CD14-positive monocyte (primary cell): ENCODE results near the gene APOH. TPM values are rescaled to one million over a fixed set of nuclear protein-coding genes. Genes with fewer than 3 reads are reported as not detected.

Experiments
- DNase-seq, 3 donors: peaks; one replicate each; pipeline ENCODE4 v3.0.0-alpha.2; 2011 to 2022
- H2AFZ ChIP-seq: 2 replicates; pipeline ENCODE4 v1.6.0; 2012; ENCODE audit warnings: mild to moderate bottlenecking, low read depth, low read length, inconsistent platforms; ENCODE audit not compliant: insufficient read depth, poor library complexity, severe bottlenecking
- H3K27ac ChIP-seq, 2 donors: 1 replicate in 1 of 2; 2 replicates in 1 of 2; pipeline ENCODE4 v1.5.1; 2012 to 2013; ENCODE audit warnings: low read length in 2 of 2, control low read depth in 1 of 2, inconsistent platforms in 1 of 2, low read depth in 1 of 2, mild to moderate bottlenecking in 1 of 2
- H3K27me3 ChIP-seq, 2 donors: one replicate each; pipeline versions ENCODE4 v1.6.0 to v1.6.1; 2011 to 2013; ENCODE audit warnings: low read length in 2 of 2; ENCODE audit not compliant: control insufficient read depth in 2 of 2, insufficient read depth in 2 of 2
- H3K36me3 ChIP-seq, 2 donors: replicated peaks in 1 of 2; 1 replicate in 1 of 2; 2 replicates in 1 of 2; pipeline versions ENCODE4 v1.5.1 to v1.6.1; 2012 to 2013; ENCODE audit warnings: low read length in 2 of 2, control low read depth in 1 of 2, inconsistent platforms in 1 of 2, mild to moderate bottlenecking in 1 of 2; ENCODE audit not compliant: insufficient read depth in 2 of 2, control insufficient read depth in 1 of 2
- H3K4me1 ChIP-seq, 2 donors: 1 replicate in 1 of 2; 2 replicates in 1 of 2; pipeline versions ENCODE4 v1.5.1 to v1.6.1; 2012 to 2013; ENCODE audit warnings: low read length in 2 of 2, control low read depth in 1 of 2, inconsistent platforms in 1 of 2, mild to moderate bottlenecking in 1 of 2, moderate library complexity in 1 of 2; ENCODE audit not compliant: insufficient read depth in 2 of 2, control insufficient read depth in 1 of 2
- H3K4me2 ChIP-seq: replicated peaks from 2 replicates; pipeline ENCODE3; 2012; ENCODE audit warnings: low read length, moderate library complexity, mild to moderate bottlenecking; ENCODE audit not compliant: poor library complexity, severe bottlenecking; ENCODE audit errors: extremely low read depth
- H3K4me3 ChIP-seq, 3 experiments: fragments of 200-600 bp in 1 of 3; sonication (generic) in 1 of 3; replicated peaks in 1 of 3; 1 replicate in 2 of 3; 2 replicates in 1 of 3; pipeline ENCODE4 v1.5.1; 2011 to 2013; ENCODE audit warnings: low read length in 3 of 3, mild to moderate bottlenecking in 3 of 3, control low read depth in 2 of 3, low read depth in 2 of 3, inconsistent platforms in 1 of 3, moderate library complexity in 1 of 3
- H3K79me2 ChIP-seq: 2 replicates; pipeline ENCODE4 v1.6.0; 2012; ENCODE audit warnings: mild to moderate bottlenecking, control low read depth, inconsistent platforms, low read length, moderate library complexity; ENCODE audit not compliant: insufficient read depth
- H3K9ac ChIP-seq: 2 replicates; pipeline ENCODE4 v1.6.0; 2017; ENCODE audit warnings: low read length, mild to moderate bottlenecking; ENCODE audit not compliant: insufficient read depth, poor library complexity, severe bottlenecking
- H3K9me3 ChIP-seq, 2 donors: replicated peaks in 1 of 2; 1 replicate in 1 of 2; 2 replicates in 1 of 2; pipeline versions ENCODE4 v1.5.1 to v1.6.1; 2012 to 2013; ENCODE audit warnings: low read length in 2 of 2, control low read depth in 1 of 2; ENCODE audit not compliant: control insufficient read depth in 1 of 2, insufficient read depth in 1 of 2
- H4K20me1 ChIP-seq: 2 replicates; pipeline ENCODE4 v1.6.0; 2012; ENCODE audit warnings: mild to moderate bottlenecking, low read length, control low read depth, moderate library complexity; ENCODE audit not compliant: insufficient read depth
- H3K27ac Mint-ChIP-seq, 7 donors: one replicate each; pipeline ENCODE4 v1.8.0; 2020; ENCODE audit warnings: mild to moderate bottlenecking in 7 of 7, mixed read lengths in 7 of 7, moderate library complexity in 6 of 7, inconsistent platforms in 2 of 7
- H3K27me3 Mint-ChIP-seq, 3 donors: one replicate each; pipeline ENCODE4 v1.8.0; 2021 to 2022; ENCODE audit warnings: low read depth in 3 of 3, mild to moderate bottlenecking in 3 of 3, mixed read lengths in 3 of 3, moderate library complexity in 3 of 3, inconsistent platforms in 1 of 3
- H3K36me3 Mint-ChIP-seq, 2 donors: one replicate each; pipeline ENCODE4 v1.8.0; 2020; ENCODE audit warnings: mixed read lengths in 2 of 2, inconsistent platforms in 1 of 2, mild to moderate bottlenecking in 1 of 2
- H3K4me1 Mint-ChIP-seq: one replicate; pipeline ENCODE4 v1.8.0; 2020; ENCODE audit warnings: mild to moderate bottlenecking, mixed read lengths
- H3K4me3 Mint-ChIP-seq, 2 donors: one replicate each; pipeline ENCODE4 v1.8.0; 2020; ENCODE audit warnings: mild to moderate bottlenecking in 2 of 2, mixed read lengths in 2 of 2, moderate library complexity in 1 of 2
- H3K9me3 Mint-ChIP-seq, 7 donors: one replicate each; pipeline ENCODE4 v1.8.0; 2020 to 2022; ENCODE audit warnings: mixed read lengths in 7 of 7, mild to moderate bottlenecking in 6 of 7, moderate library complexity in 6 of 7, inconsistent platforms in 2 of 7
- WGBS: methylation state at CpG from one replicate; pipeline ENCODE4 v1.1.5; 2013; ENCODE audit warnings: missing lambda C conversion rate; ENCODE audit not compliant: insufficient coverage; 5-methylcytosine and 5-hydroxymethylcytosine counted together
- intact Hi-C, 2 donors: fragments of 100-400 bp; cut with micrococcal nuclease; formaldehyde crosslinking; loops; one replicate each; pipeline versions ENCODE4 v1.15.0 to v1.15.1; 2023
- polyA plus RNA-seq, 3 donors: library from polyadenylated mRNA; depleted of rRNA in 1 of 3; unstranded in 2 of 3; stranded (reverse) in 1 of 3; fragments of 300-500 nt in 2 of 3; fragments of >200 nt in 1 of 3; fragmentation: Illumina TruSeq in 2 of 3; gene quantifications; 1 replicate in 2 of 3; 2 replicates in 1 of 3; pipeline ENCODE4 v1.2.3, GENCODE V29; 2012 to 2021
- TF ChIP-seq, protein P1 (sequence below): fragments of 200-600 bp; IDR thresholded peaks from one replicate; pipeline ENCODE4 v1.8.0; 2022; ENCODE audit warnings: antibody characterized with exemption, mild to moderate bottlenecking

APOH gene
- polyA plus RNA-seq, 3 donors: not detected

DNA sequence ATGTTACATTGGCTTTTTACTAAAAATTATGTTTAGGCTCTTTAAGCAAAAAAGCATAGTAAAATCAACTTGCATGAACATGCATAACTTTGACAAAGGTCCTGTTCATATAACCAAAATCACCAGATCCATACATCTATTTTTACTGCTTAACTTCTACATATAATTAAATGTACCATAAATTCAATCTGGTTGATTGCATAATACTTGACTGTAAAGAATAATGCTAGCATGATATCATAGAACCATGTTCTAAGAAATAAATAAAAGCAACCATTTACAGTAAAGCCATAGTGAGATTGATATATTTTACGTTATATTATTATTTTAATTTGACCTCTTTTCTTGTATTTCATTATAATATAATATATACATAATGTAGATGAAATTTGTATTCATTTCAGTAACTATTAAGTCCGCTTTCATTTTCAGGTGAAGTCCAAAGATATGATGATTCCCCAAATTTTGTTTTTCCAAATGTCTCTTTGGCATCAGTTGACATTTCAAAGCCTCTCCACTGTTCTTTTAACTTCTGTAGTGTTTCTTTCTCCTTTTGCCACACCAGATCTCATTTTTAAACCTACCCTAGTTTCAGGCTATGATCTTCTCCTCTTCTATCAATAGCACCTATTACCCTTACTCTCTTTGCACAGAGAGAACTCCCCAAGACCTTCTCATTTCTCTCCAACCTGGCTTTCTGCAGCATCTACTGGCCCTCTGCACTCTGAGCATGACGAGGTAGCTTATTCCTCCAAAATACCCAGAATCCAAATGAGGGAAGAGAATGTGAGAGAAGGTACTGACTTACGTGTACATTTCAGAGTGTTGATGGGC, 1.8 kb downstream of the APOH start:
- no peaks in the 10 kb centered on the region for H3K79me2 ChIP-seq
- no peaks in the 10 kb centered on the region for H3K9me3 ChIP-seq
- H3K9ac ChIP-seq: no peak overlapping the region
- Mint-ChIP-seq H3K27ac (no peak overlapping the region), H3K36me3 (no peaks in the 10 kb centered on the region), H3K9me3 (no peaks in the 10 kb centered on the region), H3K4me1 (peaks cover 6% of the 10 kb centered on the region), H3K27me3 (peaks cover 9 to 18% (median 11%) of the 10 kb centered on the region in 3 donors), H3K4me3 (no peak overlapping the region)
- no peak for DNase-seq
- no peaks in the 10 kb centered on the region for H3K36me3 ChIP-seq
- WGBS: 80% methylated on average over 1 of the region's 4 CpGs
- H3K4me1 ChIP-seq: peaks cover 7 to 8% of the 10 kb centered on the region in 2 donors
- H2AFZ ChIP-seq: no peak overlapping the region
- H4K20me1 ChIP-seq: no peaks in the 10 kb centered on the region
- intact Hi-C loops: no loop called here
- H3K27ac ChIP-seq: no peak overlapping the region
- no peak overlapping the region for H3K4me2 ChIP-seq
- peaks cover 0 to 3% of the 10 kb centered on the region in 2 donors for H3K27me3 ChIP-seq
- no peak overlapping the region for H3K4me3 ChIP-seq
- TF ChIP-seq, protein P1, sequence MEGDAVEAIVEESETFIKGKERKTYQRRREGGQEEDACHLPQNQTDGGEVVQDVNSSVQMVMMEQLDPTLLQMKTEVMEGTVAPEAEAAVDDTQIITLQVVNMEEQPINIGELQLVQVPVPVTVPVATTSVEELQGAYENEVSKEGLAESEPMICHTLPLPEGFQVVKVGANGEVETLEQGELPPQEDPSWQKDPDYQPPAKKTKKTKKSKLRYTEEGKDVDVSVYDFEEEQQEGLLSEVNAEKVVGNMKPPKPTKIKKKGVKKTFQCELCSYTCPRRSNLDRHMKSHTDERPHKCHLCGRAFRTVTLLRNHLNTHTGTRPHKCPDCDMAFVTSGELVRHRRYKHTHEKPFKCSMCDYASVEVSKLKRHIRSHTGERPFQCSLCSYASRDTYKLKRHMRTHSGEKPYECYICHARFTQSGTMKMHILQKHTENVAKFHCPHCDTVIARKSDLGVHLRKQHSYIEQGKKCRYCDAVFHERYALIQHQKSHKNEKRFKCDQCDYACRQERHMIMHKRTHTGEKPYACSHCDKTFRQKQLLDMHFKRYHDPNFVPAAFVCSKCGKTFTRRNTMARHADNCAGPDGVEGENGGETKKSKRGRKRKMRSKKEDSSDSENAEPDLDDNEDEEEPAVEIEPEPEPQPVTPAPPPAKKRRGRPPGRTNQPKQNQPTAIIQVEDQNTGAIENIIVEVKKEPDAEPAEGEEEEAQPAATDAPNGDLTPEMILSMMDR: no peak

DNA sequence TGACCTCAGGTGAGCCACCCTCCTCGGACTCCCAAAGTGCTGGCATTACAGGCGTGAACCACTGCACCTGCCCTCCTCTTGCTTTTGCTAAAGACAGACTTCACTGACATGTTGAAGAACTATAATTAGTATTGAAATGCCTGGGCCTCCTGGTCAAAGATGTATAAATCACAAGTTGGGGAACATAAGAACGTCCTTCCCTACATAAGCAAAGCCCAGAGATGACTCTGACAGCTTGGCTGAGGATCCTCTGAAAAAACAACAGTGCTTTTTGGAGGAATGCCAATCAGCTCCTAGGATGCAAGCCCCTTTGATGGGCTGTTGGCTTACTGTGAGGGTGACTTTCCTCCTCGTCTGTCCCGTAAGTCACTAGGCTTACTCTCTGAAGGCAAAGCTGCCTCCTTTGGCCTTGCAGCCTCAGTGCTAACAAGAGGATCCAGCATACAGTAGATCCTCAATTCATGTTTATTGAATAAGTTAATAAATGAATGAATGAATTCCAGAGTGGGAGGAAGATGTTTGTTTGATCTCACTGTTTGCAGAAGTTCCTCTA, 6.3 kb downstream of the APOH start:
- no peak overlapping the region for H3K4me2 ChIP-seq
- no peaks in the 10 kb centered on the region for H3K79me2 ChIP-seq
- no peak overlapping the region for H3K27ac ChIP-seq
- Mint-ChIP-seq H3K36me3 (no peaks in the 10 kb centered on the region), H3K4me3 (no peak overlapping the region), H3K27me3 (peaks cover 3 to 19% (median 11%) of the 10 kb centered on the region in 3 donors), H3K9me3 (peaks cover 0 to 3% (median 0%) of the 10 kb centered on the region in 7 donors), H3K4me1 (no peaks in the 10 kb centered on the region), H3K27ac (no peak overlapping the region)
- WGBS: 80% methylated on average over 1 of the region's 5 CpGs
- H4K20me1 ChIP-seq: no peaks in the 10 kb centered on the region
- TF ChIP-seq, protein P1: no peak
- no peak for DNase-seq
- H3K9ac ChIP-seq: no peak overlapping the region
- H2AFZ ChIP-seq: no peak overlapping the region
- H3K4me3 ChIP-seq: no peak overlapping the region
- H3K27me3 ChIP-seq: peaks cover 0 to 3% of the 10 kb centered on the region in 2 donors
- intact Hi-C loops: no loop called here
- H3K36me3 ChIP-seq: no peaks in the 10 kb centered on the region
- H3K4me1 ChIP-seq: no peaks in the 10 kb centered on the region
- H3K9me3 ChIP-seq: no peaks in the 10 kb centered on the region
